SJCRH30 (cell line): ENCODE measurements around the gene DMRTA2. TPM values are rescaled to one million over a fixed set of nuclear protein-coding genes. Genes with fewer than 3 reads are reported as not detected.

ENCODE experiments used
- DNase-seq, 2 experiments: peaks; one replicate each; pipeline ENCODE4 v3.0.0-alpha.2; 2015 to 2020
- H3K27ac ChIP-seq: fragments of 250-450 bp; sonication (Bioruptor Pico); 2 replicates; pipeline ENCODE4 v1.5.1; 2020; ENCODE audit warnings: mild to moderate bottlenecking, moderate library complexity
- H3K27me3 ChIP-seq: fragments of 250-450 bp; sonication (Bioruptor Pico); 2 replicates; pipeline ENCODE4 v1.5.1; 2020; ENCODE audit warnings: mild to moderate bottlenecking, moderate library complexity
- H3K36me3 ChIP-seq: fragments of 250-450 bp; sonication (Bioruptor Pico); 2 replicates; pipeline ENCODE4 v1.5.1; 2020; ENCODE audit warnings: mild to moderate bottlenecking, moderate library complexity
- H3K4me1 ChIP-seq: fragments of 250-450 bp; sonication (Bioruptor Pico); 2 replicates; pipeline ENCODE4 v1.5.1; 2020; ENCODE audit warnings: mild to moderate bottlenecking, moderate library complexity
- H3K4me3 ChIP-seq: fragments of 250-450 bp; sonication (Bioruptor Pico); 2 replicates; pipeline ENCODE4 v1.5.1; 2020; ENCODE audit warnings: mild to moderate bottlenecking, moderate library complexity
- H3K9me3 ChIP-seq: fragments of 250-450 bp; sonication (Bioruptor Pico); replicated peaks from 2 replicates; pipeline ENCODE4 v1.5.1; 2020; ENCODE audit warnings: mild to moderate bottlenecking, moderate library complexity
- total RNA-seq: library from RNA; depleted of rRNA; stranded (reverse); fragments of >200 nt; shearing (Covaris generic); gene quantifications from 2 replicates; pipeline ENCODE4 v1.2.3, GENCODE V29; 2014

DMRTA2 gene
- total RNA-seq, 1 experiment from 2014 or later = 40.1 TPM

DNA sequence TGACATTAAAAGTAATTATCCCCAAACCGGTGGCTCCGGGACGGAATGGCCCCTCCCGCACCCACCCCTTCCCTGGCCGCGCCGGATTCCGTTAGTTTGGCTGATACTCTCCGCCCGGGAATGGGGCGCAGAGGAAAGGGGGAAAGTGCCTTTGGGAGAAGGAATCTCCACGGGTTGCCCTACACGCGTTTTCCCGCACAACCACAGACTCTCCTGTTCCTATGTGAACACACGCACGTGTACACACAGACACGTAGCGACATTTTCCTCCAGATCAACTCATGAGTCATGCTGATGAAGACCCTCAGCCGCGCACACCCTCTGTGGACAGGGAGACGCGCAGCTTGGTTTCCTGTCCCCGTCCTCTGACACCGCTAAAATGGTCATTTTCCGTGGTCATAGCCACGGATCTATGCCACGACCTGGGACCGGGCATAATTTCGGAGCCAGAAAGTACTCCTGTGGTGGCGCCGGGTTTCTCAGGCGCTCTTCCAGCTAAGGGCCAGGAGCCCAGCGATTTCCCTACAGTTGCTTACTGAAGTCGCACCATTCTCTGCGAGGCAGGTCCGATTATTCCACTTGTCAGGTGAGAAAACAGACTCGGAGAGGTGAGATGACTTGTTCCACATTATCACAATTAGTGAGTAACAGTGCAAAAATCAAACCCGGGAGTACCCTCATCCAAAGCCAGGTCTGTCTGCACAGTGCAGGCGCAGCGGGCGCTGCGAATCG lies 4.0 kb upstream of the DMRTA2 start:
- no peak overlapping the region for H3K4me3 ChIP-seq
- no peaks in the 10 kb centered on the region for H3K9me3 ChIP-seq
- no peaks in the 10 kb centered on the region for H3K27me3 ChIP-seq
- no peaks in the 10 kb centered on the region; the same call in none of the 2 replicates for H3K36me3 ChIP-seq
- no peak for DNase-seq
- no peak overlapping the region for H3K27ac ChIP-seq
- no peaks in the 10 kb centered on the region for H3K4me1 ChIP-seq

DNA sequence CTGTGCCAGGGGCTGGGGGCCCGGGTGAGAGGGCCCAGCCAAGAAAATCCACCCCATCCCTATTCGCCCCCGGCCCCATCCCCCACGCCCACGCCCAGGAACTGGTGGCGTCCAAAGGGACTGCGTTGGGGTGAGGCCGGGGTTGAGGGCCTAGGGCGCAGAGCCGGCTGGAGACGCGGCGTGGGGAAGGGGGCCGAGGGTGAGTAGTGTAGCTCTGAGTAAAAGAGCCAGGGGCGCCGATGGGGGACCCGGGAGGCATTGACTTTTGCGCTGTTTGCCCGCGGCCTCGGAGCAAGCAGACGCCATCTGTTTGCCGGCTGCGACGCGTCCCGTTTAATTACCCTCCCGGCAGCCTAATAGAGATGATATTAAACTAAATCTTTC lies 3.5 kb upstream of the DMRTA2 start:
- no peak overlapping the region for H3K27ac ChIP-seq
- no peaks in the 10 kb centered on the region for H3K4me1 ChIP-seq
- no peaks in the 10 kb centered on the region for H3K27me3 ChIP-seq
- no peaks in the 10 kb centered on the region for H3K9me3 ChIP-seq
- H3K4me3 ChIP-seq = no peak overlapping the region
- DNase-seq = no peak
- H3K36me3 ChIP-seq = peaks cover 5% of the 10 kb centered on the region

DNA sequence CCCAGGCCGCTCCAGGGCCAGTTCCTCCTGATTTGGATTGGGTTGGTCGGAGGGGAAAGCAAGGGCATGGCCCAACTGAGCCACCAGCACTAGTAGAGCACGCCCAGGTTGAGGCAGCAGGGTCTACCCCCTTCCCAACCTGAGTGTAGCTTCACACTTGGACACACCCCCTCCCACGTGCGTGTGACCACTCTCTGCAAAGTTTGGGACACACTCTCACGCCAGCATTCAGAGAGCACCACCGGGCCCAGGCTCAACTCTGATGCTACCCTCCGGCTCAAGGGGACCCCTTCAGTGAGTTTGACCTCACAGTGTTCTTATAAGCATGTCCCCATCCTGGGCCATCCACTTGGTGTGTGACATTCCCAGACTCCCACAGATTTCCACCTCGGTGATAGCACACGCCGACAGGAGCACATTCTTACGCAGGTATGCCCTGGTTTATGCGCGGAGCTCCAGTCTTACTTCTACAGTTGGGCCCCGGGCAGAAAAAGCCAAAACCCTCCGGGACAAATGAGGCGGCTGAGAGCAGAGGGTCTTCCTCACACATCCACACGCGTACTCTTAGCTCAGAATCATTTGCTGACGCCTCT lies 3.0 kb upstream of the DMRTA2 start:
- H3K4me1 ChIP-seq = no peaks in the 10 kb centered on the region
- no peak overlapping the region for H3K27ac ChIP-seq
- H3K4me3 ChIP-seq = no peak overlapping the region
- no peak for DNase-seq
- H3K9me3 ChIP-seq = no peaks in the 10 kb centered on the region
- no peaks in the 10 kb centered on the region for H3K27me3 ChIP-seq
- H3K36me3 ChIP-seq = peaks cover 8% of the 10 kb centered on the region

DNA sequence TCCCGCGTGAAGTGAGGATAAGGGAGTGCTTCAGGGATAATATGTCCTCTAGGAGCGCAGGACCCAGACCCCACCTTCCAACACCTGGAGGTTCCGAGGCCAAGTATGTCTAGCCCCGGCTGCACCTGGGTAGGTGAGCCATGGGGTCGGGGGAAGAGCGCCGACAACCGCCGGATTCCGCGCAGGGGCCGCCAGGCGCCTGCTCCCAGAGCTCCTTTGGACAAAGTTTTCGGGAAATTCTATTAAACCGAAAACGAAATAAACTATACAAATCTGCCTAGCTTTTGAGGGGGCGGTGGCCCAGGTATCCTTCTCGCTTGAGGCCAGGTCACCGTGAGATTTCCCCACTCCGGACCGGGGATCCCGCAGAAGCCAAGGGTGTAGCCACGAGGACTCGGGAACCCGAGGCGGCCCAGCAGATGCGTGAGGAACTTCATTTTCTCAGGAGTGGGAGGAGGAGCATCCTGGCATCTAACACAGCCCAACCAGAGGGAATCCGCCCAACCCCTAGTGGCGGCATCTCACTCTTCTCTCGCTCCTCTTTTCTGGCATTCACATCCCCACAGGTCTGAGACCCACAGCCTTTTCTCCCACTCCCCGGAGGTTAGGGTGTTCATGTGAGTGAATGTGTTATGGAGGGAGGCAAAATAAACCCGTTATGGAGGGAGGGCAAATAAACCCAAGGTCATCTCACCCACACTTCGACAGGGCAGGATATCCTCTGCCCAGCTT lies 2.3 kb upstream of the DMRTA2 start:
- H3K27ac ChIP-seq = peak overlapping the region; percentile 99; the same call in 1 of the 2 replicates
- peaks cover 10% of the 10 kb centered on the region for H3K36me3 ChIP-seq
- DNase-seq = no peak
- H3K9me3 ChIP-seq = no peaks in the 10 kb centered on the region
- H3K4me3 ChIP-seq = peak overlapping the region; percentile 81
- no peaks in the 10 kb centered on the region for H3K27me3 ChIP-seq
- H3K4me1 ChIP-seq = no peaks in the 10 kb centered on the region

DNA sequence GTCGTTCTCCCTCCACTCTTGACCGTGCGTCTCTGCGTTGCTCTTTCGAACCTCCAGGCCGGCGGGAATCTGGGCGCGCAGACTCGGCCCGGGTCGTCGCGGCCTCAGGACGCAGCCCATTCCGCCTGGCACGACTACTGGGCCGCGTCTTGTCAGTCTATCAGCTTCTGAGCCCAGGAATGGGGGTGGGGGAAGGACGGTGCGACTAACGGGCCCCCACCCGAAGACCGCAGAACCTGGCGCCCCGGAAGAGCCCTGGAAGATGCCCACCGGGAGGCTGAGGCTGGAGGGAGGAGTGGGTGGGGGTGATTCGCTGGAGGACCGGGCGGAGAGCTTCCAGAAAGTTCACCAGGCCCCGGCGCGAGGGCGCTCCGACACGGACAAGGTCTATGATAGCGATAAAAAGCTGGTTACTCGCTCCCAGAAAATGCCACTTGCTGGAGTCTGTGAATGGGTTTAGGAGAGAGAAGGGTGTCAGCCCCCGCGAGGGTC lies 1.7 kb upstream of the DMRTA2 start:
- peak; percentile 45 to 62 for DNase-seq
- Histone ChIP-seq H3K27ac (peak overlapping the region; percentile 99), H3K36me3 (peaks cover 17% of the 10 kb centered on the region), H3K4me3 (peak overlapping the region; percentile 81), H3K4me1 (no peaks in the 10 kb centered on the region), H3K9me3 (no peaks in the 10 kb centered on the region), H3K27me3 (no peaks in the 10 kb centered on the region)

DNA sequence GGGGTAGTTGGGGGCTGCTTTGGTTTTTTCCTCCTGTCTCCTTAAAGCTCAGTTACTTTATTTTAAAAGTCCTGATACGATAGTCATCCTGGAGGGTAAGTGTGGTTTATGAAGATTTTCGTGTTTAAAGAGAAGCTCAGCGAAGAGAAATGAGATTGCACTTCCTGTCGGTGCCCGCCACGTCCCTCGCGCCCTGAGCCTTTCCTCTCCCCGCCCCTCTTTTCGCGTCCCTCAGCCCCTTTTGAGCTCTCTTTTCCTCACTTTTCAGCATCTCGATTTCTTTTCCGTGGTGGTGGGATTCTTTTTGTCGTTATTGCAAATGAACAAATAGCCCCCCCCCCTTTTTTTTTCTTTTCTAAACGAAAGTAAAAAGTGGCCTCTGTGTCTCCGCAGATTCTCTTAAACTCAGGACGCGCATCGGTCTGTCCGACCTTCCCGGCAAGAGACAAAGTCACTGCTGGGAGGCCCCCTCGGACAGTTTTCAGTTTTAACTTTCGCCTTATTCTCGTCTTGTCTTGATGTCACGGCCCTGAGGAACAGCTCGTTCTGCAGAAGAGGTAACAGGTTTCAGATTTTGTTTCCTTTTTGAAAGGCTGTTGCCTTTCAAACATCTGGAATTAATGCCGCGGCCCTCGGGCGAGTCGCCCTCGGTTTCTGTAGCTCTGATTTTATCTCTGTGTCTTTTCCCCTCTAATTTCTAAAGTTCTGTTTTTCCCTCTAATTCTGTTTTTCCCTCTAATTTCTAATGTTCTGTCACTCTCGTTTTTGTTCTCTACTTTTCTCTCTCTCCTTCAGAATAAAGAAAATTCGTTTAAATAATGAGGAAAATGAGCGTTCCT lies 1.0 kb upstream of the DMRTA2 start:
- Histone ChIP-seq H3K27me3 (no peaks in the 10 kb centered on the region), H3K9me3 (no peaks in the 10 kb centered on the region), H3K4me1 (no peaks in the 10 kb centered on the region), H3K4me3 (peak overlapping the region; percentile 81), H3K36me3 (peaks cover 23% of the 10 kb centered on the region), H3K27ac (peak overlapping the region; percentile 99)
- peak; percentile 67 to 81 for DNase-seq

DNA sequence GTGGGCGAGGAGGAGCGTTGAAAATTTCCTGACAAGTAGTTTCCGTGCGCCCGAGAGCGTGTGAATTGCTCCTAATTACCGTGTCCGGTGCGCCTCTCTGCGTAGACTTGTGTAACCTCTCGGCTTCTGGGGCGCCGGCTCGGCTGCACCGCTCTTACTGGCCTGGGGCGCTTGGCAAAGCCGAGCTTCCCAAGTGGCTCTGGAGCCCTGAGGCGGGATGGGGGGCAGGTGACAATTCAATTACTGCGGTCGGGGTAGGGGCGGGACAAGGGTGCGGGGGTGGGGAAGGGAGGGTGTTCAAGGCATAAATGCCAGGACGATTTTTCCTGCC lies 392 bp upstream of the DMRTA2 start:
- DNase-seq = peak in 1 of 2 experiments; percentile 98

DNA sequence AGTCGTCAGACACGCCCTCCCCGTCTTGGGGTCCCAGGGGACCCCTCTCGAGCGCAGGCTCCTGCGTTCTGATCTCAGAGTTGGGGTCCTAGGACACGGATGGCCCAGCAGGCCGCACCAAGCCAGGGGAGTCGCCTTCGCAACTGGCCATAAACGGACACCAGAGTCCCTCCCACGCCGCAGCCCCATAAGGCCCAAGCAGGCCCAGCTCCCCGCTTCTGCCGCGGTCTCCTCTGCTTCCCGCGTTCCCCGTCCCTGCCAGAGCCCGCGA lies 633 bp downstream of the DMRTA2 start:
- no peaks in the 10 kb centered on the region for H3K4me1 ChIP-seq
- H3K4me3 ChIP-seq = peak overlapping the region; percentile 81
- H3K9me3 ChIP-seq = no peaks in the 10 kb centered on the region
- peak in 1 of 2 experiments; percentile 64 for DNase-seq
- H3K36me3 ChIP-seq = peaks cover 36% of the 10 kb centered on the region
- H3K27me3 ChIP-seq = no peaks in the 10 kb centered on the region
- peak overlapping the region; percentile 99 for H3K27ac ChIP-seq

More for the DNA sequence above, 392 bp upstream of the DMRTA2 start:
- H3K27me3 ChIP-seq = no peaks in the 10 kb centered on the region
- H3K4me3 ChIP-seq = peak overlapping the region; percentile 81
- no peaks in the 10 kb centered on the region for H3K9me3 ChIP-seq
- H3K27ac ChIP-seq = peak overlapping the region; percentile 99
- no peaks in the 10 kb centered on the region for H3K4me1 ChIP-seq
- peaks cover 26% of the 10 kb centered on the region for H3K36me3 ChIP-seq

DNA sequence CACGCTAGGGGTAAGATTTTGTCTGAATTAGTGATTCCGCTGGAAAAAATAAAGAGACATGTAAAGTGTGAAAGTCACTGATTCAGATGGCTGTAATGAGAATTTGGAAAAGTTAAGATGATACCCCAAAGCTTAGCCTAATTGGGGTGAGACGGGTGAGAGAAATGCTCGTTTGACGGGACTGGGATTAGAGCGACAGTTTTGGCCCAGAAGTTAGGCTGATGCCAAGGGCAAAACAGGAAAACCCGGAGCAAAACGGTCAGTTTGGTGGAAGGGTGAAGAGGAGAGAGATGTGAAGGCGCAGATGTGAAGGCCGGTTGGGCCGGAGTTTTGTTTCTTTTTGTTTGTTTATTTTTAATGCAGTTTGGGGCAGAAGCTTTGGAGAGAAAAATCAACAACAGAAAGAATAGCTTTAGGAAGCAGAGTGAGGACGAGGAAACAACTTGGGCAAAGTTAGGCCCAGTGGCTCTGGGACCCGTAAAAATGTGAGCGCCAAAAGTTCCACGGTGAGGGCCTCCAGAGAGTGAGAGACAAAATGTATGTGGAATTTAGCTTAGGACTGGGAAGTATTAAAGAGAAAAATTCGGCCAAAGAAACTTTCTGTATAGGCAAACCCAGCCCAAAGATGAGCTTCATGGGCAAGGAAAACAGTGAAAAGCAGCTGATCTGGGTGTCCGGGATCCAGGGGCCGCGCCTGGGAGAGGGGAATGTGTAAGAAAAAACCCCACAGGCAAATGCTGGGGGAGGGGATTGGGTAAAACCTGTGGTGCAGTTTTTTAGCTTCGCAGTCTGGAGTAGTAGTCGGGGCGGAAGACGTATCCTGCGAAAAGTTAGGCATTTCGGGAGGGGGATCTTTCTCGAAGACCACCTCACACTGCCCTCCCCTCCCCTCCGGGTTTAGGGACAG lies 1.2 kb downstream of the DMRTA2 start:
- peak; percentile 80 to 83 for DNase-seq
- H3K9me3 ChIP-seq = no peaks in the 10 kb centered on the region
- no peaks in the 10 kb centered on the region for H3K27me3 ChIP-seq
- peak overlapping the region; percentile 99 for H3K27ac ChIP-seq
- H3K4me3 ChIP-seq = peak overlapping the region; percentile 81
- H3K36me3 ChIP-seq = peaks cover 42% of the 10 kb centered on the region
- H3K4me1 ChIP-seq = no peaks in the 10 kb centered on the region

DNA sequence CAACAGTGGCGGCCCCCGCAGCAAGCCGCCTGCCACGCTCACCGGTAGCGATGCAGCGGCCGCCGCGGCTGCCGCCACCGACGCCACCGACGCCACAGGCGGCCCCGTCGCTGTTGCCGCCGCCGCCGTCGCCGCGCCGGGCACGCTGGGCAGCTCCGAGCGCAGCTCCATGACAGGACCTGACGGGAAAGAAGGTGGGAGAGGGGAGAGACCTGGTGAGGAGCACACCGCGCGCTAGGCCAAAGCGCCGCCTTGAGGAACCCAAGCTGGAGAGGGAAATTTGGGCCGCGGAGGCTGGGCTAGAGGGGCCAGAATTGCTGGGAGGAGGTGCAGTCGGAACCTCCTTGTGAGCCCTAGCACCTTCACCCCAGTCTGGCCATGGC lies 1.9 kb downstream of the DMRTA2 start:
- peaks cover 45% of the 10 kb centered on the region for H3K36me3 ChIP-seq
- H3K4me3 ChIP-seq = peak overlapping the region; percentile 81
- H3K27me3 ChIP-seq = no peaks in the 10 kb centered on the region
- no peaks in the 10 kb centered on the region for H3K9me3 ChIP-seq
- no peak for DNase-seq
- no peak overlapping the region for H3K27ac ChIP-seq
- no peaks in the 10 kb centered on the region for H3K4me1 ChIP-seq

DNA sequence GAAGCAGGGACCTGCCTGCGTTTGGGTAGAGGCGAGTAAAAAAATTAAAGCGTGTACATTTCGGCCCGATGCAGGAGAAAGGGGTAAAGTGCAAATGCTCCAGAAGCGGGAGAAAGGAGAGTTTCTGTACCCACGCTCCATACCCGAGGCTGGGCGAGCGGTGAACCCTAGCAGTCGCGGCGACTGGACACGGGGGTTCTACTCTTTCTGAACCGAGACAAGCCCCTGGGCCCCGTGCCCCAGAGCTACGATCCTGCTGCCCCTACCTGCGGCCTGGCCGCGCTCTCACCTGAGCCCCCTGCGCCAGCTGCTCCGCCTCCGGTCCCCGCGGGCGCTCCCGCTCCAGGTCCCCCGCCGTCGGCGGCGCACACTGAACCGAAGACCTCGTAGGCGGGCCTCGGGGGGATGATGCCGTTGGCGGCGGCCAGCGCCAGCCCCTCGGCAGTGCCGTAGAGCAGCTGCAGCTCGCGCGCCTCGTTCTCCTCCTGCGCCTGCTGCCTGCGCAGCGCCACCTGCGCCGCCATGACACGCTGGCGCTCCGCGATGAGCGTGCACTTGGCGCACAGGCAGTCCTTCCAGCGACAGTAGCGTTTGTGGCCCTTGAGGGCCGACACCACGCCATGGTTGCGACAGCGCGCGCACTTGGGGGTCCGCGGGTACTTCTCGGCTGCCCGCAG lies 2.4 kb downstream of the DMRTA2 start:
- H3K27ac ChIP-seq = no peak overlapping the region
- DNase-seq = no peak
- no peak overlapping the region for H3K4me3 ChIP-seq
- H3K27me3 ChIP-seq = no peaks in the 10 kb centered on the region
- no peaks in the 10 kb centered on the region for H3K4me1 ChIP-seq
- H3K36me3 ChIP-seq = peaks cover 45% of the 10 kb centered on the region
- no peaks in the 10 kb centered on the region for H3K9me3 ChIP-seq

DNA sequence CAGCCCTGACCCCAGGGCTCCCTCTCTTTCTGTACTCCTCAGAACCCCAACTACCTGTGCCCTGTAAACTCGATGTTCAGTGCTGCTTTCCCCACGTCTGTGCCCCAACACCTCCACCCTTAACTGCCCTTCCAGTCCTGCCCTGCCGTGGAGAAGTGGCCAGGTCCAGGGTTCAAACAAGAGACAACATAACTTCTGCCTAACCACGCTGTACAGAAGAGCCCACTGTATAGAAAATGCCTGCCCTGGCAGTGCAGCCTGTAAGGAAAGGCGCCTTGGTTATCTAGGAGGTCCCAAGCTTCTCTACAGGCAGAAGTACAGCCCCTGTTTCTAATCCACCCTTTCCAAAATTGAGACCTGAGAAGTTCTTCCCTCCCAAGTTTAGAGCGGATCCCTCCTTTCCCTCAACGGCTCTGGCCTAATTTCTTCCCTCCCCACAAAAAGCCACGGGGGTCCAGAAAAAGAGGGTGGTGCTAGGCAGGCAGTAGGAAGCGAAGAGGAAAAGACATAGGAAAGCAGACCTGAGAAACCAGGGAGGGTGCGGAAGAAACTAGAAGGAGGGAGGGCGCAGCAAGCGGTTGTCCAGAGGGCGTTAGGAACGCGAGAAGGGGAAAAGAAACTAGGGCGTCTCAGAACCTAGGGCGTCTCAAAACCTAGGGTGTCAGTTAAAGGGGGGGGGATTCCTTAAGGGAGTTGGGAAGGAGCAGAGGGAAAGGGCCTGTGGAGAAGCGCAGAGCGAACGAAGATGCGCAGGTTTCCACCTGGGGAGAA lies 3.2 kb downstream of the DMRTA2 start:
- Histone ChIP-seq H3K36me3 (peaks cover 45% of the 10 kb centered on the region), H3K27ac (no peak overlapping the region), H3K4me1 (no peaks in the 10 kb centered on the region), H3K9me3 (no peaks in the 10 kb centered on the region; the same call in 1 of the 2 replicates), H3K4me3 (no peak overlapping the region), H3K27me3 (no peaks in the 10 kb centered on the region)
- DNase-seq = no peak
